Neural crest cell (in vitro differentiated cells): ENCODE results near the gene ILF2. TPM values are rescaled to one million over a fixed set of nuclear protein-coding genes. Genes with fewer than 3 reads are reported as not detected.

Source experiments
- DNase-seq: peaks from one replicate; pipeline ENCODE4 v3.0.0; 2021; ENCODE audit warnings: low read depth, mixed read lengths, low spot score
- H3K27ac Mint-ChIP-seq: one replicate; pipeline ENCODE4 v1.8.0; 2021; ENCODE audit warnings: mild to moderate bottlenecking, mixed read lengths; ENCODE audit not compliant: unreplicated experiment
- H3K27me3 Mint-ChIP-seq: 2 replicates; pipeline ENCODE4 v1.8.0; 2021; ENCODE audit warnings: low read depth, mild to moderate bottlenecking, mixed read lengths
- H3K36me3 Mint-ChIP-seq: 2 replicates; pipeline ENCODE4 v1.8.0; 2021; ENCODE audit warnings: low read depth, mild to moderate bottlenecking, mixed read lengths
- H3K4me1 Mint-ChIP-seq: 2 replicates; pipeline ENCODE4 v1.8.0; 2021; ENCODE audit warnings: mixed read lengths
- H3K4me3 Mint-ChIP-seq: one replicate; pipeline ENCODE4 v1.8.0; 2021; ENCODE audit warnings: mild to moderate bottlenecking, mixed read lengths
- H3K9me3 Mint-ChIP-seq: 2 replicates; pipeline ENCODE4 v1.8.0; 2021; ENCODE audit warnings: mixed read lengths
- CTCF ChIP-seq: fragments of 200-600 bp; sonication (generic); conservative IDR thresholded peaks from 2 replicates; pipeline ENCODE4 v1.5.0; 2021; ENCODE audit warnings: antibody characterized with exemption, mild to moderate bottlenecking
- total RNA-seq: library from RNA; stranded (reverse); gene quantifications from 2 replicates; pipeline ENCODE4 v1.2.1, GENCODE V29; 2021

ILF2 gene
- total RNA-seq, 1 donor from 2014 or later = 404 TPM

GRCh38 chr1:153631047-153632022 is 39.5 kb downstream of the ILF2 start:
- TF ChIP-seq CTCF = no peak
- peak overlapping the region; percentile 43 for H3K4me3 Mint-ChIP-seq
- no peaks in the 10 kb centered on the region for H3K27me3 Mint-ChIP-seq
- peaks cover 46% of the 10 kb centered on the region for H3K4me1 Mint-ChIP-seq
- peaks cover 10% of the 10 kb centered on the region for H3K36me3 Mint-ChIP-seq
- no peak for DNase-seq
- H3K27ac Mint-ChIP-seq = no peak overlapping the region
- H3K9me3 Mint-ChIP-seq = peaks cover 3% of the 10 kb centered on the region

- no peaks in the 10 kb centered on the region for H3K27me3 Mint-ChIP-seq
- no peak for TF ChIP-seq CTCF
- H3K4me3 Mint-ChIP-seq = peak overlapping the region; percentile 56
- peaks cover 3% of the 10 kb centered on the region for H3K9me3 Mint-ChIP-seq
- no peak overlapping the region for H3K27ac Mint-ChIP-seq
- peaks cover 49% of the 10 kb centered on the region for H3K4me1 Mint-ChIP-seq
- peaks cover 10% of the 10 kb centered on the region for H3K36me3 Mint-ChIP-seq
- no peak for DNase-seq
Observed at GRCh38 chr1:153630384-153630783, 40.4 kb downstream of the ILF2 start.

- H3K4me1 Mint-ChIP-seq = peaks cover 46% of the 10 kb centered on the region
- TF ChIP-seq CTCF = no peak
- H3K9me3 Mint-ChIP-seq = peaks cover 3% of the 10 kb centered on the region
- DNase-seq = no peak
- peaks cover 10% of the 10 kb centered on the region for H3K36me3 Mint-ChIP-seq
- H3K27ac Mint-ChIP-seq = no peak overlapping the region
- H3K4me3 Mint-ChIP-seq = peak overlapping the region; percentile 56
- no peaks in the 10 kb centered on the region for H3K27me3 Mint-ChIP-seq
Observed at GRCh38 chr1:153629971-153630370, 40.8 kb downstream of the ILF2 start.

GRCh38 chr1:153629343-153629665 is 41.5 kb downstream of the ILF2 start:
- Mint-ChIP-seq H3K36me3 (peaks cover 7% of the 10 kb centered on the region), H3K27me3 (no peaks in the 10 kb centered on the region), H3K27ac (no peak overlapping the region), H3K4me1 (peaks cover 44% of the 10 kb centered on the region), H3K4me3 (peak overlapping the region; percentile 67), H3K9me3 (peaks cover 3% of the 10 kb centered on the region)
- DNase-seq = no peak
- no peak for TF ChIP-seq CTCF

- Mint-ChIP-seq H3K4me1 (peaks cover 44% of the 10 kb centered on the region), H3K4me3 (no peak overlapping the region), H3K27ac (no peak overlapping the region), H3K27me3 (no peaks in the 10 kb centered on the region), H3K9me3 (peaks cover 3% of the 10 kb centered on the region), H3K36me3 (peaks cover 5% of the 10 kb centered on the region)
- DNase-seq = no peak
- no peak for TF ChIP-seq CTCF
Observed at GRCh38 chr1:153628638-153629342, 42.0 kb downstream of the ILF2 start.
